Upper lobe of right lung (tissue), 1 donor: ENCODE data around the gene IL15RA. TPM values are rescaled to one million over a fixed set of nuclear protein-coding genes. Genes with fewer than 3 reads are reported as not detected.

Source experiments
- ATAC-seq: fragments of 200-7000 bp; cut with Tn5 transposase; one replicate; pipeline ENCODE4 v1.9.1; 2020; ENCODE audit warnings: mild to moderate bottlenecking, moderate library complexity
- DNase-seq: peaks from one replicate; pipeline ENCODE4 v3.0.0-alpha.2; 2020
- H3K27ac ChIP-seq: fragments of 200-600 bp; one replicate; pipeline ENCODE4 v1.8.0; 2022
- H3K27me3 ChIP-seq: fragments of 200-600 bp; one replicate; pipeline ENCODE4 v1.8.0; 2022; ENCODE audit warnings: mild to moderate bottlenecking
- H3K36me3 ChIP-seq: fragments of 200-600 bp; one replicate; pipeline ENCODE4 v1.8.0; 2022
- H3K4me1 ChIP-seq: fragments of 200-600 bp; one replicate; pipeline ENCODE4 v1.8.0; 2022
- H3K4me3 ChIP-seq: fragments of 200-600 bp; one replicate; pipeline ENCODE4 v1.8.0; 2022; ENCODE audit warnings: mild to moderate bottlenecking
- H3K9me3 ChIP-seq: fragments of 200-600 bp; one replicate; pipeline ENCODE4 v1.8.0; 2022
- CTCF ChIP-seq: fragments of 200-600 bp; IDR thresholded peaks from one replicate; pipeline ENCODE4 v1.8.0; 2022; ENCODE audit warnings: antibody characterized with exemption
- intact Hi-C: fragments of 100-400 bp; cut with DNase I; formaldehyde crosslinking; loops from one replicate; pipeline ENCODE4 v1.11.0; 2022
- total RNA-seq: library from RNA; stranded (reverse); fragmentation: NEBNext Ultra II Directional; extraction: Animal tissue kit (Norgen Biotek cat#: 25700); gene quantifications from one replicate; pipeline ENCODE4 v1.2.1, GENCODE V29; 2021
- donor health status: DM: no; HTN: yes; CAD: no; lungs with severe emphysema.

Gene IL15RA
- total RNA-seq, 1 donor from 2014 or later = 36.7 TPM

- ATAC-seq (no peak), DNase-seq (no peak)
- Histone ChIP-seq H3K27ac (no peak overlapping the region), H3K27me3 (no peaks in the 10 kb centered on the region), H3K9me3 (no peaks in the 10 kb centered on the region), H3K36me3 (peaks cover 47% of the 10 kb centered on the region), H3K4me1 (peaks cover 5% of the 10 kb centered on the region), H3K4me3 (no peak overlapping the region)
- intact Hi-C loops = no loop called here
- TF ChIP-seq CTCF = no peak
These were observed 19.3 kb downstream of the IL15RA start for GRCh38 chr10:5958077-5958476.

GRCh38 chr10:5956146-5956936, 21.0 kb downstream of the IL15RA start:
- peak; percentile 73 for ATAC-seq

GRCh38 chr10:5953676-5954075, 23.7 kb downstream of the IL15RA start:
- Histone ChIP-seq H3K9me3 (no peaks in the 10 kb centered on the region), H3K4me1 (peaks cover 33% of the 10 kb centered on the region), H3K27ac (no peak overlapping the region), H3K36me3 (peaks cover 35% of the 10 kb centered on the region), H3K27me3 (no peaks in the 10 kb centered on the region), H3K4me3 (no peak overlapping the region)
- peak; percentile 29 for DNase-seq
- intact Hi-C loops = no loop called here
- no peak for ATAC-seq
- no peak for TF ChIP-seq CTCF

More at GRCh38 chr10:5956146-5956936, 21.0 kb downstream of the IL15RA start:
- TF ChIP-seq CTCF = no peak
- Histone ChIP-seq H3K36me3 (peaks cover 54% of the 10 kb centered on the region), H3K27ac (no peak overlapping the region), H3K27me3 (no peaks in the 10 kb centered on the region), H3K4me3 (no peak overlapping the region), H3K4me1 (peaks cover 12% of the 10 kb centered on the region), H3K9me3 (no peaks in the 10 kb centered on the region)
- intact Hi-C loops = no loop called here
- DNase-seq = peak; percentile 61

GRCh38 chr10:5952731-5953385, 24.5 kb downstream of the IL15RA start:
- H3K9me3 ChIP-seq = no peaks in the 10 kb centered on the region
- TF ChIP-seq CTCF = no peak
- H3K36me3 ChIP-seq = peaks cover 35% of the 10 kb centered on the region
- no peak for ATAC-seq
- DNase-seq = no peak
- intact Hi-C loops = no loop called here
- H3K4me3 ChIP-seq = no peak overlapping the region
- no peak overlapping the region for H3K27ac ChIP-seq
- no peaks in the 10 kb centered on the region for H3K27me3 ChIP-seq
- peaks cover 31% of the 10 kb centered on the region for H3K4me1 ChIP-seq

GRCh38 chr10:5951721-5952407, 25.5 kb downstream of the IL15RA start:
- Histone ChIP-seq H3K4me1 (peaks cover 41% of the 10 kb centered on the region), H3K27me3 (no peaks in the 10 kb centered on the region), H3K36me3 (peaks cover 35% of the 10 kb centered on the region), H3K9me3 (no peaks in the 10 kb centered on the region), H3K27ac (peak overlapping the region; percentile 81), H3K4me3 (no peak overlapping the region)
- TF ChIP-seq CTCF = no peak
- ATAC-seq (no peak), DNase-seq (no peak)
- intact Hi-C loops = no loop called here
